Activated CD8-positive, alpha-beta memory T cell treated with anti-CD3 and anti-CD28 coated beads, Interleukin-2, amount 10 ng/mL, durations not matched to agents 7 days and 5 days (primary cell): Measurements from ENCODE around the gene LMNTD1. TPM values are rescaled to one million over a fixed set of nuclear protein-coding genes. Genes with fewer than 3 reads are reported as not detected.
"Not testable (repeated sequence)": the region's sequence is repeated elsewhere in the genome, so short reads cannot be mapped to it uniquely, and the experiment has no call there.

Experiments used
- ATAC-seq: fragments of 150-1000 bp; cut with Tn5 transposase; one replicate; pipeline ENCODE4 v1.10.0; 2021; ENCODE audit warnings: moderate library complexity
- CTCF ChIA-PET: fragments of 350-600 bp; sonication (Branson Sonifier 250); formaldehyde crosslinking; loops from one replicate; lab custom pipeline; 2021; ENCODE audit warnings: antibody characterized with exemption; lab: Charles Lee
- DNase-seq: peaks from one replicate; pipeline ENCODE4 v3.0.0-alpha.2; 2020
- H3K27ac Mint-ChIP-seq: one replicate; pipeline ENCODE4 v1.8.0; 2021; ENCODE audit warnings: mild to moderate bottlenecking, mixed read lengths
- H3K27me3 Mint-ChIP-seq: one replicate; pipeline ENCODE4 v1.8.0; 2021; ENCODE audit warnings: mixed read lengths
- H3K36me3 Mint-ChIP-seq: one replicate; pipeline ENCODE4 v1.8.0; 2021; ENCODE audit warnings: mild to moderate bottlenecking, mixed read lengths
- H3K4me1 Mint-ChIP-seq: one replicate; pipeline ENCODE4 v1.8.0; 2021; ENCODE audit warnings: mixed read lengths
- H3K4me3 Mint-ChIP-seq: one replicate; pipeline ENCODE4 v1.8.0; 2021; ENCODE audit warnings: mild to moderate bottlenecking, moderate library complexity, mixed read lengths
- H3K9me3 Mint-ChIP-seq: one replicate; pipeline ENCODE4 v1.8.0; 2022; ENCODE audit warnings: low read depth, mixed read lengths
- total RNA-seq, 2 experiments: library from RNA; stranded (reverse); gene quantifications; one replicate each; pipeline ENCODE4 v1.2.3, GENCODE V29; 2021

The LMNTD1 gene
- total RNA-seq, 2 experiments from 2014 or later, result not detected

GRCh38 chr12:25458047-25458552, 95.0 kb downstream of the LMNTD1 start:
- H3K27me3 Mint-ChIP-seq, result peaks cover 8% of the 10 kb centered on the region
- no peaks in the 10 kb centered on the region for H3K9me3 Mint-ChIP-seq
- H3K4me1 Mint-ChIP-seq, result no peaks in the 10 kb centered on the region
- ATAC-seq (no peak), DNase-seq (no peak)
- CTCF ChIA-PET, result no interaction called here
- H3K36me3 Mint-ChIP-seq, result no peaks in the 10 kb centered on the region
- no peak overlapping the region for H3K27ac Mint-ChIP-seq
- H3K4me3 Mint-ChIP-seq, result no peak overlapping the region

GRCh38 chr12:25456474-25456873, 96.6 kb downstream of the LMNTD1 start:
- DNase-seq (no peak), ATAC-seq (no peak)
- Mint-ChIP-seq H3K27ac (no peak overlapping the region), H3K36me3 (no peaks in the 10 kb centered on the region), H3K4me1 (no peaks in the 10 kb centered on the region), H3K9me3 (no peaks in the 10 kb centered on the region), H3K27me3 (peaks cover 8% of the 10 kb centered on the region), H3K4me3 (no peak overlapping the region)
- CTCF ChIA-PET, result no interaction called here

DNA sequence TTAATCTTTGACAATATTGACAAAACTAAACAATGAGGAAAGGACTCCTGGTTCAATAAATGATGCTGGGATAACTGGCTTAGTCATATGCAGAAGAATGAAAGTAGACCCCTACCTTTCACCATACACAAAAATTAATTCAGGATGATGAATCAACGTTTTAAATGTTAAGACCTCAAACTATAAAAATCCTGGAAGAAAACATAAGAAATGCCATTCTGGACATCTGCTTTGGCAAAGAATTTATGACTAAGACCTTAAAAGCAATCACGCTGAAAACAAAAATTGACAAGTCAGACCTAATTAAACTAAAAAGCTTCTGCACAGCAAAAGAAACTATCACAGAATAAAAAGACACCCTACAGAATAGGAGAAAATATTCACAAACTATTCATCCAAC, 97.4 kb downstream of the LMNTD1 start:
- Mint-ChIP-seq H3K9me3 (no peaks in the 10 kb centered on the region), H3K4me3 (no peak overlapping the region), H3K27me3 (peaks cover 12% of the 10 kb centered on the region), H3K4me1 (no peaks in the 10 kb centered on the region), H3K36me3 (no peaks in the 10 kb centered on the region), H3K27ac (no peak overlapping the region)
- ATAC-seq, result no peak
- CTCF ChIA-PET, result no interaction called here
- no peak for DNase-seq

DNA sequence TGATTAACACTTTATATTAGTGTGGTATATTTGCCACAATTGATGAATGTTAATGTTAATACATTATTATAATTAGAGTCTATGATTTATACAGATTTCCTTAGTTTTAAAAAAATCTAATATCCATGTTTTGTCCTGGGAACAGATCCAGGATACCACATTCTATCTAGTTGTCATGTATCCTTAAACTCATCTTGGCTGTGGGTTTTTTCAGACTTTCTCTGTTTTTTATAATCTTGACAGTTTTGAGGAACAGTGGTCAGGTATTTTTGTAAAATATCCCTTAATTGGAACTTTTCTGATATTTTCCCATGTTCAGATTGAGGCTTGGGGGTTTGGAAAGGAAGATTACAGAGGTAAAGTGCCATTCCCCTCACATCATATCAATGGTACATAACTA, 104.1 kb downstream of the LMNTD1 start:
- Mint-ChIP-seq H3K27ac (no peak overlapping the region), H3K27me3 (peaks cover 31% of the 10 kb centered on the region), H3K4me3 (no peak overlapping the region), H3K4me1 (no peaks in the 10 kb centered on the region), H3K9me3 (no peaks in the 10 kb centered on the region), H3K36me3 (no peaks in the 10 kb centered on the region)
- no peak for ATAC-seq
- CTCF ChIA-PET, result no interaction called here
- DNase-seq, result no peak

GRCh38 chr12:25447046-25447445, 106.0 kb downstream of the LMNTD1 start:
- Mint-ChIP-seq H3K4me1 (no peaks in the 10 kb centered on the region), H3K9me3 (no peaks in the 10 kb centered on the region), H3K27me3 (peaks cover 35% of the 10 kb centered on the region), H3K4me3 (no peak overlapping the region), H3K27ac (no peak overlapping the region), H3K36me3 (no peaks in the 10 kb centered on the region)
- no peak for DNase-seq
- ATAC-seq, result no peak
- CTCF ChIA-PET, result no interaction called here

DNA sequence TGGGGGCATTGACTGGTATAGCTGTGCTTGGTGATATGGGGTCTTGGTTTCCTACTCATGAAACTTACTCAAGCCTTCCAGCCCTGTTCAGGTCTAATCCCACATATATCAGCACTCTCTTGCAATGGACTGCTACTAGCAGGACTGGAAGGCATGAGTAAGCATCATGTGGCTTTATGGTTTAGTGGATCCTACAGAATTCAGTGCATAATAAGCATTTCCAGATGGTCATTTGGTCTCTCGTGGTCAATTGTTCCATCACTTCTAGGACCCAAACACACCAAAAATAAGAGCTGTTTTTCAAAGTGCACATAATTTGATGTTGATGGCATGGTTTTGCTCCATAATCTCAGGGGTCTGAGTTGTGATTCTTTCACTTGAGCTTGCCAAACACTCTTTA, 114.4 kb downstream of the LMNTD1 start:
- Mint-ChIP-seq H3K9me3 (no peaks in the 10 kb centered on the region), H3K36me3 (no peaks in the 10 kb centered on the region), H3K27ac (no peak overlapping the region), H3K4me1 (peaks cover 11% of the 10 kb centered on the region), H3K27me3 (peaks cover under 1% of the 10 kb centered on the region), H3K4me3 (no peak overlapping the region)
- DNase-seq (no peak), ATAC-seq (no peak)
- CTCF ChIA-PET, result no interaction called here

DNA sequence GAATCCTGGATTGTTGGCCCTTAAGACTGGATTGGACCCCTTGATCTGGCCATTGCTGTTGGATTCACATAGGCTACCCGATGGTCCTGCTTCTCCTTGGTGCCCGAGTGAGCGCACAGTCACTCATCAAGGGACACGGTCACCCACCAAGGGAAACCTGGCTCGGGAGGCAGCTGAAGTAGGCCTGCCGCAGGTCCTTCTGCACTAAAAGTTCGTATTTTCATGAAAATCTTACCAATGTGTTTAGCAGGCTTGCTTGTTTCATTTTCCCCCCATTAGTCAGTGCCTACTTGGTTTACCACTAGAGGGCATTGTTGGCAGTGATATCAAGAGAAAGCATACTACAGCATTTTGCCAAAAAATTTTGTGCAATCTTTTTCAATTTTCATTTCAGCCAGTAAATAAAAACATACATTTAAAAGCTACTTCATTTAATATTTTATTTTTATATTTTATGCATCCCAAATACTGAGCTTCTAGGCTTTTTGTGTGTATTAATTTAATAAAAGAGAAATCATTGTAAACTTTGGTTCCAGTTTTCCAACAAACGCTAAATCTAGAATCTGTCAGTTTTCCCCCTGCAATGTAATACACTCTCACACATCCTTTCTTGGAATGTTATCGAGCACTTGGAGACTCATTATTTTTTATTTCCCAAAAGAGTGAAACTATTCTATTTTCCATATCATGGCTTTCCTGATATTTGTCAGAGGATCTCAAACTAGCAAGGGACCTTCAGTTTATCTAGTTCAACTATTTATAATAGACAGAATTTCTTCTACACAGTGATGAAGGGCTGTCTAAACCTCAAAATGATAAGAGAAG, 116.7 kb downstream of the LMNTD1 start:
- peak overlapping the region; percentile 69 for H3K27ac Mint-ChIP-seq
- no peaks in the 10 kb centered on the region for H3K9me3 Mint-ChIP-seq
- H3K36me3 Mint-ChIP-seq, result peaks cover 2% of the 10 kb centered on the region
- CTCF ChIA-PET, result interaction anchor here (0.6 to 2.1 kb wide), 13 partner anchors 11 to 299 kb away, joined by 3 to 6 read pairs (median 3); no protein-coding TSS in a partner anchor
- H3K4me1 Mint-ChIP-seq, result peaks cover 13% of the 10 kb centered on the region
- no peaks in the 10 kb centered on the region for H3K27me3 Mint-ChIP-seq
- peak; percentile 85 for ATAC-seq
- H3K4me3 Mint-ChIP-seq, result peak overlapping the region; percentile 58
- DNase-seq, result peak; percentile 44

DNA sequence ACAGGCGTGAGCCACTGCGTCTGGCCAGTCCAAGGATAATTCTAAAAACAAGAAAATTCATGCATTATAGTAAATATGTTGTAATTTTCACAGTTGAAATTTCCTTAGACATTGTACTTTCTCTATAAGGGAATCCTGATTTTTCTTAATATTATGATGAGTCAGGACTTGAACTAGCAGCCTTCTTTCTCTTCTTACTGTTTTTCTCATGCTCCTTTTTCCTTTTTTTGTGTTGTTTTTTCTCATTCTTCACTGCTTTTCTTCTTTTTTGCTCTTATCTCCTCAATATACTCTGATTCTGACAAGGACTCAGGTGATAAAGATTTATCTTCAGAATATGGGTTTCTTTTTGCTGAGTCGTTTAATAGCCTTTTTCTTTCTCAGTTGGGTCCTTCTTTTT, 117.7 kb downstream of the LMNTD1 start:
- Mint-ChIP-seq H3K27ac (no peak overlapping the region), H3K4me1 (peaks cover 18% of the 10 kb centered on the region), H3K4me3 (no peak overlapping the region), H3K27me3 (no peaks in the 10 kb centered on the region), H3K36me3 (peaks cover 4% of the 10 kb centered on the region), H3K9me3 (peaks cover 4% of the 10 kb centered on the region)
- no peak for ATAC-seq
- DNase-seq, result no peak
- CTCF ChIA-PET, result interaction anchor here (1.3 to 2.1 kb wide), 6 partner anchors 10 to 222 kb away, joined by 3 to 6 read pairs (median 4); no protein-coding TSS in a partner anchor

- Mint-ChIP-seq H3K36me3 (peaks cover 4% of the 10 kb centered on the region), H3K27me3 (no peaks in the 10 kb centered on the region), H3K4me1 (peaks cover 27% of the 10 kb centered on the region), H3K9me3 (peaks cover 4% of the 10 kb centered on the region), H3K27ac (no peak overlapping the region), H3K4me3 (no peak overlapping the region)
- CTCF ChIA-PET, result interaction anchor here (1.1 kb wide), 1 partner anchor 11 kb away, joined by 4 read pairs; no protein-coding TSS in a partner anchor
- DNase-seq, result no peak
- no peak for ATAC-seq
These were observed 118.6 kb downstream of the LMNTD1 start for GRCh38 chr12:25434515-25434914.

- no peak overlapping the region for H3K27ac Mint-ChIP-seq
- no peaks in the 10 kb centered on the region for H3K27me3 Mint-ChIP-seq
- peaks cover 4% of the 10 kb centered on the region for H3K9me3 Mint-ChIP-seq
- H3K4me3 Mint-ChIP-seq, result no peak overlapping the region
- H3K4me1 Mint-ChIP-seq, result peaks cover 28% of the 10 kb centered on the region
- CTCF ChIA-PET, result interaction anchor here (1.1 kb wide), 1 partner anchor 10 kb away, joined by 4 read pairs; no protein-coding TSS in a partner anchor
- no peak for ATAC-seq
- peaks cover 4% of the 10 kb centered on the region for H3K36me3 Mint-ChIP-seq
- no peak for DNase-seq
These were observed 119.3 kb downstream of the LMNTD1 start for GRCh38 chr12:25433581-25434325.

DNA sequence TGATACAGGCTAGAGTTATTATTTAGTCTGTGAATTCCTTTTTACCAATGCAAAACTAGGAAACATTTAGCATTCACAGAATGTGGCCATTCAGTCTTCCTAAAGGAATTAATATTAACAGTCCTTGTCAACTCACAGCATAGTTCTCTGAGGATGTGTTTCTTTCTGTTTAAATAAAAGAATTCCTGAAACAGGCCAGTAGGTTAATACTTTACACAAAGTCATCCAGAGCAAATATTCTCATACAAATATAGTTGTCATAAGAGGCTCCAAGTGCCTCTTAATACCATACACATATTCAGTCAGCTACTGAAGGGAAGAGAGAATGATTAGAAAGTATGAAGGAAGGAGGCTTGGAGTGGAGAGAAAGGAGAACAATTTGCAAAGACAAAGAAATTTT, 120.1 kb downstream of the LMNTD1 start:
- no peak overlapping the region for H3K27ac Mint-ChIP-seq
- DNase-seq (no peak), ATAC-seq (no peak)
- no peaks in the 10 kb centered on the region for H3K27me3 Mint-ChIP-seq
- CTCF ChIA-PET, result no interaction called here
- peaks cover 28% of the 10 kb centered on the region for H3K4me1 Mint-ChIP-seq
- peaks cover 4% of the 10 kb centered on the region for H3K36me3 Mint-ChIP-seq
- H3K4me3 Mint-ChIP-seq, result no peak overlapping the region
- H3K9me3 Mint-ChIP-seq, result peaks cover 4% of the 10 kb centered on the region

DNA sequence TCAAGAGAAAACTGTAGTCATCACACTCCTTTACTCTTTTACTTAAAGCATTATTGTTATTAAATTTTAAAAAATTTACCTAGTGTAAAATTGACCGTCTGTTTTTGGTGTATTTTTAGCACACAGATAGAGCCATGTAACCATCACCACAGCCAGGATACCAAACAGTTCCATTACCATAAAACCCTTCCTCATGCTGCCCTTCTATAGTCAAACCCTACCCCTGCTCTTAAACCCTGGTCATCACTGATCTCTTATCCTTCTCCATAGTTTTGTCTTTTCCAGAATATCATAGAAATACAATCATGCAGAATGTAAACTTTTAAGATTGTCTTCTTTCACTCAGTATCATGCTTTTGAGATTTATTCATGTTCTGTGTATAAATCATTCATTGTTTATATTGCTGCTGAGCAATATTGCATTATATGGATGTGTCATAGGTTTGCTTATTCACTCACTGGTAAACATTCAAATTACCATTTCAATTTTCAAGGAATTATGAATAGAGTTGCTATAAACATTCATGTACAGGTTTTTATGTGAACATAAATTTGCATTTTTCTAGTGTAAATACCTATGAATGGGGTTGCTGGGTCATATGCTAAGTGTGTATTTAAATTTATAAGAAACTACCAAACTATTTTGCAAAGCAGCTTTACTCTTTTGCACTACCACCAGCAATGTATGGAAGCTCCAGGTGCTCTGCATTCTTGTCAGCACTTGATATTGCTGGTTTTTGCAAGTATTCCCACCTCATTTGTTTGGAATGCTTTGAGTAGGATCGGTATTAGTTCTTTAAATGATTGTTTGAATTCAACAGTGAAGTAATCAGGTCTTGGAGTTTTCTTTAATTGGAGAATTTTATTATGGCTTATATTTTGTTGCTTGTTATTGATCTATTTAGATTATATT, 125.5 kb downstream of the LMNTD1 start:
- H3K27ac Mint-ChIP-seq, result no peak overlapping the region
- no peak overlapping the region for H3K4me3 Mint-ChIP-seq
- no peak for DNase-seq
- no peaks in the 10 kb centered on the region for H3K27me3 Mint-ChIP-seq
- peaks cover 4% of the 10 kb centered on the region for H3K36me3 Mint-ChIP-seq
- peaks cover 15% of the 10 kb centered on the region for H3K4me1 Mint-ChIP-seq
- ATAC-seq, result no peak
- CTCF ChIA-PET, result no interaction called here
- H3K9me3 Mint-ChIP-seq, result peaks cover 4% of the 10 kb centered on the region

- not testable (repeated sequence) for H3K4me3 Mint-ChIP-seq, ATAC-seq, H3K27me3 Mint-ChIP-seq, H3K9me3 Mint-ChIP-seq, H3K27ac Mint-ChIP-seq, DNase-seq, H3K36me3 Mint-ChIP-seq
- CTCF ChIA-PET, result interaction anchor here (2.2 kb wide), 1 partner anchor 9 kb away, joined by 6 read pairs; no protein-coding TSS in a partner anchor
- peaks cover 15% of the 10 kb centered on the region for H3K4me1 Mint-ChIP-seq
These were observed 126.3 kb downstream of the LMNTD1 start for GRCh38 chr12:25426821-25427220.
